PC-3 (cell line): ENCODE data around the gene TBX10. TPM values are rescaled to one million over a fixed set of nuclear protein-coding genes. Genes with fewer than 3 reads are reported as not detected.

ENCODE experiments used
- ATAC-seq: fragments of 200-7000 bp; cut with Tn5 transposase; 2 replicates; pipeline ENCODE4 v1.9.1; 2020; ENCODE audit warnings: mild to moderate bottlenecking, moderate library complexity
- BruUV-seq: library from RNA; stranded (reverse); fragments of 400-500 nt; replicated peaks from 2 replicates; lab custom pipeline; 2021; lab: Mats Ljungman, UMichigan
- CTCF ChIA-PET: fragments of 300-600 bp; sonication (Branson Sonifier 250); formaldehyde crosslinking; loops from one replicate; lab custom pipeline; 2022; ENCODE audit warnings: antibody characterized with exemption; lab: Charles Lee
- POLR2A ChIA-PET: fragments of 300-600 bp; sonication (Branson Sonifier 250); formaldehyde crosslinking; loops from one replicate; lab custom pipeline; 2022; ENCODE audit warnings: antibody characterized with exemption; ENCODE audit not compliant: unreplicated experiment; lab: Charles Lee
- DNase-seq: peaks from one replicate; pipeline ENCODE4 v3.0.0-alpha.2; 2015
- H2AFZ ChIP-seq: fragments of 300-600 bp; sonication (generic); 2 replicates; pipeline ENCODE4 v1.6.0; 2016; ENCODE audit warnings: antibody characterized with exemption, low read length
- H3F3A ChIP-seq: fragments of 300-600 bp; sonication (generic); one replicate; pipeline ENCODE4 v1.6.0; 2017; ENCODE audit warnings: antibody characterized with exemption, low read length, control low read depth, mild to moderate bottlenecking; ENCODE audit not compliant: unreplicated experiment
- H3K27ac ChIP-seq: fragments of 300-600 bp; sonication (generic); 2 replicates; pipeline ENCODE4 v1.5.1; 2016; ENCODE audit warnings: mild to moderate bottlenecking, low read length
- H3K27me3 ChIP-seq: fragments of 300-600 bp; sonication (generic); 2 replicates; pipeline ENCODE4 v1.6.1; 2016; ENCODE audit warnings: low read length, mixed read lengths
- H3K36me3 ChIP-seq: fragments of 300-600 bp; sonication (generic); 2 replicates; pipeline ENCODE4 v1.6.1; 2016; ENCODE audit warnings: low read depth, mixed run types, low read length, mixed read lengths
- H3K4me1 ChIP-seq: fragments of 300-600 bp; sonication (generic); 2 replicates; pipeline ENCODE4 v1.5.1; 2016; ENCODE audit warnings: low read length; ENCODE audit not compliant: insufficient read depth
- H3K4me2 ChIP-seq: fragments of 300-600 bp; sonication (generic); 2 replicates; pipeline ENCODE4 v1.6.0; 2016; ENCODE audit warnings: low read length
- H3K4me3 ChIP-seq: fragments of 300-600 bp; sonication (generic); 2 replicates; pipeline ENCODE4 v1.5.1; 2016; ENCODE audit warnings: mild to moderate bottlenecking, low read length, mixed read lengths
- H3K79me2 ChIP-seq: fragments of 300-600 bp; sonication (generic); 2 replicates; pipeline ENCODE4 v1.6.1; 2017; ENCODE audit warnings: low read length, mixed read lengths
- H3K9ac ChIP-seq: fragments of 300-600 bp; sonication (generic); 2 replicates; pipeline ENCODE4 v1.6.0; 2016; ENCODE audit warnings: mild to moderate bottlenecking, low read length
- H3K9me2 ChIP-seq: fragments of 300-600 bp; sonication (generic); replicated peaks from 2 replicates; pipeline ENCODE4 v1.6.1; 2016; ENCODE audit warnings: mixed run types, low read length, mixed read lengths
- H3K9me3 ChIP-seq: fragments of 300-600 bp; sonication (generic); 2 replicates; pipeline ENCODE4 v1.6.1; 2016; ENCODE audit warnings: low read length, mixed read lengths
- H4K20me1 ChIP-seq: fragments of 300-600 bp; sonication (generic); 2 replicates; pipeline ENCODE4 v1.6.1; 2016; ENCODE audit warnings: low read length, mixed read lengths
- CTCF ChIP-seq: fragments of 300-600 bp; sonication (generic); conservative IDR thresholded peaks from 2 replicates; pipeline ENCODE4 v1.5.1; 2017; ENCODE audit warnings: antibody characterized with exemption, low read depth, mild to moderate bottlenecking, low read length
- EZH2 ChIP-seq: fragments of 300-600 bp; sonication (generic); IDR thresholded peaks from one replicate; pipeline ENCODE4 v1.6.1; 2017; ENCODE audit warnings: antibody characterized with exemption, mild to moderate bottlenecking, low read length; ENCODE audit not compliant: unreplicated experiment
- EZH2phosphoT487 ChIP-seq: fragments of 300-600 bp; sonication (generic); IDR thresholded peaks from 2 replicates; pipeline ENCODE4 v1.6.1; 2018; ENCODE audit warnings: mild to moderate bottlenecking, antibody characterized with exemption, low read length, borderline replicate concordance
- intact Hi-C: fragments of 100-400 bp; cut with micrococcal nuclease; formaldehyde crosslinking; loops from 2 replicates; pipeline ENCODE4 v1.9.0; 2023
- total RNA-seq: library from RNA; depleted of rRNA; stranded (reverse); fragments of >200 nt; gene quantifications from 2 replicates; pipeline ENCODE4 v1.2.3, GENCODE V29; 2014

The TBX10 gene
- total RNA-seq, 1 experiment from 2014 or later = not detected

GRCh38 chr11:67640758-67641337 lies 1.3 kb upstream of the TBX10 start:
- no peak overlapping the region for H2AFZ ChIP-seq
- H3K9me3 ChIP-seq = no peaks in the 10 kb centered on the region
- no peak overlapping the region for H3K4me3 ChIP-seq
- TF ChIP-seq CTCF (no peak), EZH2 (no peak), EZH2phosphoT487 (no peak)
- H3K27me3 ChIP-seq = no peaks in the 10 kb centered on the region
- BruUV-seq = no TSS peak
- no peaks in the 10 kb centered on the region for H3K9me2 ChIP-seq
- POLR2A ChIA-PET = no interaction called here
- H3K27ac ChIP-seq = no peak overlapping the region
- no peak overlapping the region for H3K4me2 ChIP-seq
- CTCF ChIA-PET = interaction anchor here (1.2 kb wide), 1 partner anchor 11 kb away, joined by 4 read pairs; the partner anchor contains the start of gene NUDT8
- no peaks in the 10 kb centered on the region for H3K4me1 ChIP-seq
- no peak overlapping the region for H3K9ac ChIP-seq
- no peaks in the 10 kb centered on the region for H3K36me3 ChIP-seq
- ATAC-seq = no peak
- no peak for DNase-seq
- intact Hi-C loops = no loop called here
- H3K79me2 ChIP-seq = no peaks in the 10 kb centered on the region
- H4K20me1 ChIP-seq = no peaks in the 10 kb centered on the region
- H3F3A ChIP-seq = no peaks in the 10 kb centered on the region

- Histone ChIP-seq H3K4me2 (no peak overlapping the region), H3K27ac (no peak overlapping the region), H3K9ac (no peak overlapping the region), H3K4me1 (no peaks in the 10 kb centered on the region), H3K79me2 (no peaks in the 10 kb centered on the region), H3K4me3 (no peak overlapping the region), H2AFZ (no peak overlapping the region), H4K20me1 (no peaks in the 10 kb centered on the region), H3K27me3 (no peaks in the 10 kb centered on the region), H3K9me2 (no peaks in the 10 kb centered on the region), H3F3A (no peaks in the 10 kb centered on the region), H3K36me3 (no peaks in the 10 kb centered on the region), H3K9me3 (no peaks in the 10 kb centered on the region)
- peak; percentile 57 for DNase-seq
- ChIA-PET CTCF (interaction anchor here (1.2 kb wide), 1 partner anchor 10 kb away, joined by 4 read pairs; the partner anchor contains the start of gene NUDT8), POLR2A (no interaction called here)
- intact Hi-C loops = no loop called here
- no TSS peak for BruUV-seq
- ATAC-seq = peak; percentile 79
- TF ChIP-seq EZH2phosphoT487 (no peak), CTCF (peak; percentile 79)
Measured at GRCh38 chr11:67640021-67640757, 626 bp upstream of the TBX10 start.
